Mesenteric fat pad (tissue), 1 donor: ENCODE results near the gene NXN. TPM values are rescaled to one million over a fixed set of nuclear protein-coding genes. Genes with fewer than 3 reads are reported as not detected.
"Not testable (repeated sequence)": the region's sequence is repeated elsewhere in the genome, so short reads cannot be mapped to it uniquely, and the experiment has no call there.

Experiments
- DNase-seq: peaks from one replicate; pipeline ENCODE4 v3.0.0-alpha.2; 2020; ENCODE audit warnings: low spot score
- total RNA-seq: library from RNA; stranded (reverse); fragmentation: NEBNext Ultra II Directional; extraction: Animal tissue kit (Norgen Biotek cat#: 25700); gene quantifications from one replicate; pipeline ENCODE4 v1.2.1, GENCODE V29; 2021
- donor health status: DM: yes; HTN: yes; CAD: no.

NXN gene
- total RNA-seq, 1 donor from 2014 or later: 20.7 TPM

DNA sequence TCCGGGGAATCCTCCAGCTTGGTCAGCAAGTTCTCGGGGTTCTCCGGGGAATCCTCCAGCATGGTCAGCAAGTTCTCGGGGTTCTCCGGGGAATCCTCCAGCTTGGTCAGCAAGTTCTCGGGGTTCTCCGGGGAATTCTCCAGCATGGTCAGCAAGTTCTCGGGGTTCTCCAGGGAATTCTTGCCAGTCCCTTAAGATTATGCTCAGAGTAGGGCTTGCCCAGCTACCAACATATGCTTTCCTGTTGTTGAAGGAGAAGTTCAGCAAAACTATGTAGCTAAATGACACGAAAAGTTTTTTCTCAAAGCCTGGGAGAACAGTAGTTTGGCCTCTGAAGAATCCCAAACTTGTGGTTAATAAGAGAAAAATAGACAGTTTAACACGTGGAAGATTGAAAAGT is 112.3 kb downstream of the NXN start:
- DNase-seq: not testable (repeated sequence)

DNA sequence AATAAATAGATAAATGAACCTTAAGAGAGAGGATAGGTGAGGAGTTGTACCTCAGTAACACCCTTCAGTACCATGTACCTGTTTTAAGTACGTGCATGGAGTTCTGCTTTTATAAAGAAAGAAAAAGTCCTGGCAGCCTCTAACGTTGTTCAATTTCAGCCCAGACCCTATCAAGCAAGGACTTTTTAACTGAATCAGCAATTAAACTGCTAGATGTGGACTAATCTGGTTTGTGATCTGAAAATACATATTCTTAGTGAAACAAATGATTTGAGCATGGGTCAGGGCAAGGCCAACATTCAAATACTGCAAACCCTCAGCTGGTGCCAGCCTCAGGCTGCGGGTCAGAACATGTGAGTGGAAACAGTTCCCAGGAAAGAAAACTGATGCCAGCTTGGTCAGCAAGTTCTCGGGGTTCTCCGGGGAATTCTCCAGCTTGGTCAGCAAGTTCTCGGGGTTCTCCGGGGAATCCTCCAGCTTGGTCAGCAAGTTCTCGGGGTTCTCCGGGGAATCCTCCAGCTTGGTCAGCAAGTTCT is 112.9 kb downstream of the NXN start:
- no peak for DNase-seq

DNA sequence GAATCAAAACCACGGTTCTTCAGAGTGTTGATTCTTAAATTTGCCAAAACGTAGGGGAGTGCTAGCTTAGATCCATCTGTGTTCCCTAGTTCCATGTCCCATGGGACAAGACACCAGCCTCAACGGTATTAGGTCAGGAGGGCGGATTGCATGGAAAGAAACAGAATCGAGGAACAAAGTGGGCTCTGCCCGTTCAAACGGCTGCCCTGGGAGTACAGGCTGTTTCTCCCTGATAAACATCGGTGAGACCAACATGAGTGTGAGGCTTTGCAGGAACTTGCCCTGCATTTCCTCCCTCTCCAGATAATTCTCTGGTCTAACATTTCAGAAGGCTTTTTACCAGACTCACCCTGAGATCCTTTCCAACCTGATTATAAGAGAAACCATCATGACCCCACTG is 115.3 kb downstream of the NXN start:
- DNase-seq: no peak

DNA sequence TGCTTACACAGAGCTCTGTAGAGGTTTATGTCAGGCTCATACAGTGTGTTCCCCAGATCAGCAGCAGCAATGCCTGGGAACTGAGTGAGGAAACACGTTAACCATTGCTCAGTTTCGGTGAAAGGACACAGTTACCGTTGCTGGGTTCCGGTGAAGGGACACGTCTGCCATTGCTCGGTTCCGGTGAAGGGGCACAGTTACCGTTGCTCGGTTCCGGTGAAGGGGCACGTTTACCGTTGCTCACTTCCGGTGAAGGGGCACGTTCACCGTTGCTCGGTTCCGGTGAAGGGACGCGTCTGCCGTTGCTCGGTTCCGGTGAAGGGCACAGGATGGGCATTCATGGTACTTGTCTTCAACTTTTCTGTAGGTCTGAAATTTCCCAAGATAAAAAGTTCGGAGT is 115.7 kb downstream of the NXN start:
- DNase-seq: no peak

DNA sequence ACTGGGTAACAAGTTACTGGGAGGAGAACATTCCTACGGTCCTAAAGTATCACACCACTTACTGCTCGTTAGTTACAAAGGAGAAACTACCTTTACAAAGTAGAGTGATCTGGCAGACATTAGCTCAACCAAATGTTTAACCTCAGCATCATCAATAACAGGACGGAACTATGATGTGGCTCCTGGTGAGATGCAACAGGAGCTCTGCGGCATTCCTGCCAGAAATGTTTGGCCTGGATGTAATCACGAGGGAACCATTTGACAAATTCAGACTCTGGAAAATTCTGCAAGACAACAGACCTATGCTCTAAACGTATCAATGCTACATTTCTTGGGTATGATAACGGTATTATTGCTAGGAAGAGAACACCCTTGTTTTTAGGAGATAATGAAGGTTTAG is 117.0 kb downstream of the NXN start:
- no peak for DNase-seq

DNA sequence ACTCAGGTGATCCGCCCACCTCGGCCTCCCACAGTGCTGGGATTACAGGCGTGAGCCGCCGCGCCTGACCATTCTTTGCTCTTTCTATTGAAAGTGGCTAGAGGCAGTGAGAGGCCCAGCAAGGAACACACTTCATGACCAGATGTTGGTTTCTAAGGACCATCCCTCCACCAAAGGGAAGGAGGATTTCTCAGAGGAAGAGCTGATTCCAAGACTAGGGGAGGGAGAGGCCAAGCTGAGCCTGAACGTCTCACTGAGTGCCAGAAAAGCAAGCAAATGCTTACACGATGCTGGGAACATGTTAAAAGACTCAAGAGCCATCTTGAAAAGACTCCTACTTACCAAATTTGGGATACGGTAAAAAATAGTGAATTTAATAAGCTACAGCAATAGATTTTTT is 118.2 kb downstream of the NXN start:
- DNase-seq: no peak

DNA sequence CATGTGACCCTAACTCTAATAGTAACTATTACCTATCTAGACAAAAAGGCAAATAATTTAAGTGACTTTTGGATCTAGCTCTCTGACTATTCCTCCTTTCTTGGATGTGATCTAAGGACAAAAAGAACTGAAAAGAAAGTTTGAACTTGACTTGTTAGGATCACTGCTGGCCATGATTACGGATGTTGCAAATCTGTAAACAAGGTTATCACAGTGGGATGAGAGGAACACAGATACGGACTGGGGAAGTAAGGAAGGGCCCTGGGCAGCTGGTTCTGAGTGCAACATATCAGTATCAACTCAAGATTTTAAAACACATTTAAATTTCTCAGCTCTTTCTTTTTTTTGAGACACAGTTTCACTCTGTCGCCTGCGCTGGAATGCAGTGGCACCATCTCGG is 118.8 kb downstream of the NXN start:
- no peak for DNase-seq

DNA sequence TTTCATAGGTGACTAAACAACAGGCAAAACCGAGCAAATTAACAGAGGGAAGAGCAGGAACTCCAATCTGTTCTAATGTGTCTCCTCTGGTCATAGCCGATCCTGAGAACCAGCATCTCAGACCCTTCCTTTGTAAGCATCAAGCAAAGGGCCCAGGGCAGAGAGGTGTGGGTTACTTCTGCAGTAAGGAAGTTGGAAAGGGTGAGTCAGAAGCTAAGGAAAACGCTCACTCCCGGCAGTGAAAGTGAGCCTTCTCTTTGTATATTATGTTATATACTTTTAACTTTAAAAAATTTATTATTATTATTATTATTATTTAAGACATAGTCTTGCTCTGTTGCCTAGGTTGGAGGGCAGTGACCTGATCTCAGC is 119.8 kb downstream of the NXN start:
- DNase-seq: no peak

DNA sequence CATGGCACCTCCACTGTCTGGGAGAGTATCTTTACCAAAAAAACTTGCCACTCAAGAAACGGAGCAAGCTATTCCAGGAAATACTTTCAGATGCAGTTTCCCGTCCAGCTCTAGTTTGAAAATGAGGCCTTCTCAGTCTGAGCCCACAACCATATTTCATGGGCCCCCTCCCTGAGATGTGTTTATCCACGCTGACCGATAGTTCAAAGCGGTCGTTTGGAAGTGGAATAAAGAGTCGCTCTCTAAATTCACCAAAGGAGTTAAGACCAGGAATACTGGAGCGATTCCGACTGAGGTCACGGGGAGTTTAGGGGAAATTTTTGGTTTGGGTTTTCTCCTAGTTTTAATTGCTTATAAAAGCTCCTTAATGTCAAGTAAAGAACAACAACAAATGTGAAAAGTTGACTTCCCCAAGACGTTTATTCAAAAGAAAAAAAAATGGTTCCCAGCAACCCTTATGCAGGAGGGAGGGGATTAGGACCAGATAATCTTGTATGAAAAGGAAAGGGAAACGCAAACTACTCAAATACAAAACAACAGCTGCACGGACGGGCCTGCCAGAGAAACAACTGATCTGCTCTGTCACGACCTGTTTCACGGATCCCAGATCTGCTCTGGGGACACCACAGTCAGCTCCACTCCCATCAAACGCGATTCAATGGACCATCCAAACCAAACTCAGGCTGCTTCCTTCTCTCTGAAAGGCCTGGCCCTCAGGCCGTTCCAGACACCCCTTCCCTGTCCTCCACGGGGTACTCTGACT is 120.3 kb downstream of the NXN start:
- DNase-seq: no peak

DNA sequence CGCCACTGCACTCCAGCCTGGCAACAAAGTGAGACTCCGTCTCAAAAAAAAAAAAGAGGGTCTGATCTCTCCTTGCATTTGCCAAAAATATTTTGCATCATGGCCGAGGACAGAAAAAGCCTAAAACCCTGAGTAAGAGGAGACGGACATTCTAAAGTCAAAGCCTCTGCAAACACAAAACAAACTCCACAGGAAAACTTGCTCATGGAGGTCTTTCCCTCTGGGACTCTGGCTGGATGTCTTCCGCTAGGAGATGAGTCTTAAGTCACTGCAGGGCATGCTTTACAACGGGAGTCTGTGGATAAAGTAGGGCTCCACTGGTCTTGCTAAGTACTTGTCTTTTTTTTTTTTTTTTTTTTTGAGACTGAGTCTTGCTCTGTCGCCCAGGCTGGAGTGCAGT is 123.4 kb downstream of the NXN start:
- no peak for DNase-seq

DNA sequence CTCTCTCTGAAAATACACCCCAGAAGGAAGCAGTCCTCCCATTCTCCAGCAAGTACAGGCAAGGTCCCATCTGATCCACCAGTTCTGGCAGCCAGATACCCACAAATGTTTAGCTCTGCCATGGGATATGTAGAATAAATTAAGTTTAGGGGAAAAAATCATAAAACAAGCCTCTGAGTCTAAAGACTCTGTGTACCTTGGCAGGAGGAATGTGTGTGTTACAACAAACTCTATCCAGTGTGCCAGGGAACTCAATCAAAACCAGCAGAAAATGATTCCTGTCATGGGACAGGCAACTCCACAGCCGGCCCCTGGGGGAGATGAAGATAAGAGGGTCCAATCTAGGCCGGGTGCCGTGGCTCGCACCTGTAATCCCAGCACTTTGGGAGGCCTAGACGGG is 124.0 kb downstream of the NXN start:
- no peak for DNase-seq

DNA sequence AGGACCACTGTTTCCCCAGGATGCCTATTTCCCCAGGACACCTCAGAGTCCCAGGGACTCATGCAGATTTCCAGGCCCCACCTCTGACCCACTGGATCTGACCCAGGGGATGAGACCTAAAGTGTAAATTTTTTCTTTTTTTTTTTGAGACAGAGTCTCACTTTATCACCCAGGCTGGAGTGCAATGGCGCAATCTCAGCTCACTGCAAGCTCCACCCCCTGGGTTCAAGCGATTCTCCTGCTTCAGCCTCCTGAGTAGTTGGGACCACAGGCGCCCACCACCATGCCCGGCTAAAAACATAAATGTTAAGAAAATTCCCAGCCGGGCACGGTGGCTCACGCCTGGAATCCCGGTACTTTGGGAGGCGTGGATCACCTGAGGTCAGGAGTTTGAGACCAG is 126.7 kb downstream of the NXN start:
- not testable (repeated sequence) for DNase-seq

DNA sequence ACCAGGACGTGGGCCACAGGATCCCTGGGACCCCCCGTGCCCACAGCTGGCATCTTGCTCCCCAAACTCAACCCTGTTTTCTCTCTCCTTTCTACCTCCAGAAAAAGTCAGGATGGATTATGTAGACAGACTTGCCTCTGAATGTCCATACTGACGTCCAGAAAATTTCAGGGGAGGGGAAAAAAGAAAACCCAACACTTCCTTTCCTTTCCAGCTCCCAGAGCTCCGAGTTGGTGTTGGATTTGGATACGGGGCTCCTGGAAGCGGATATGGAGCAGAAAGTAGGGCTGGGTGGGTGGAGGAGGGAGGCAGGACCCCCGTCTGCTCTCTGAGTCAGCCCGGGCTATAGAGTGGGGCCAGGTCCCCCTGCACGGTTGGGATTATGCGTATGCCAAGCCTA is 127.2 kb downstream of the NXN start:
- no peak for DNase-seq

DNA sequence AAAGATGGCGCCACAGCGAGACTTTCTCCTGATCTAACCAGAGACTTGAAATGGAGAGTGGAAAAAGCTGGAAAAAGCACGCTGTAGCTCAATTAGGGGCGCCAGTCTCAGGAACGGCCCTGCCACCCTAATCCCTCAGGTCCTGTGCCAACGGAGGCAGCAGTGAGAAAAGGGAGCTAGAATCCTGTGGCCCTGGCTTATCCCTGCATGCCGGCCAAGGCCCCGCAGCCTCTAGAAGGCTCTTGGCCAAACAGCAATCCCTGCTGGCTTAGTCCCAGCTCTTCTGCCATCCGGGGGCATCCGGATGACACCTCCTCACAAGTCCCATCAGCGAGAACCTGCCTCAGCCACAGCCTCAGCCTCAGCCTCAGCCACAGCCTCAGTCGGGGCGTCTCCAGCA is 127.7 kb downstream of the NXN start:
- DNase-seq: no peak

DNA sequence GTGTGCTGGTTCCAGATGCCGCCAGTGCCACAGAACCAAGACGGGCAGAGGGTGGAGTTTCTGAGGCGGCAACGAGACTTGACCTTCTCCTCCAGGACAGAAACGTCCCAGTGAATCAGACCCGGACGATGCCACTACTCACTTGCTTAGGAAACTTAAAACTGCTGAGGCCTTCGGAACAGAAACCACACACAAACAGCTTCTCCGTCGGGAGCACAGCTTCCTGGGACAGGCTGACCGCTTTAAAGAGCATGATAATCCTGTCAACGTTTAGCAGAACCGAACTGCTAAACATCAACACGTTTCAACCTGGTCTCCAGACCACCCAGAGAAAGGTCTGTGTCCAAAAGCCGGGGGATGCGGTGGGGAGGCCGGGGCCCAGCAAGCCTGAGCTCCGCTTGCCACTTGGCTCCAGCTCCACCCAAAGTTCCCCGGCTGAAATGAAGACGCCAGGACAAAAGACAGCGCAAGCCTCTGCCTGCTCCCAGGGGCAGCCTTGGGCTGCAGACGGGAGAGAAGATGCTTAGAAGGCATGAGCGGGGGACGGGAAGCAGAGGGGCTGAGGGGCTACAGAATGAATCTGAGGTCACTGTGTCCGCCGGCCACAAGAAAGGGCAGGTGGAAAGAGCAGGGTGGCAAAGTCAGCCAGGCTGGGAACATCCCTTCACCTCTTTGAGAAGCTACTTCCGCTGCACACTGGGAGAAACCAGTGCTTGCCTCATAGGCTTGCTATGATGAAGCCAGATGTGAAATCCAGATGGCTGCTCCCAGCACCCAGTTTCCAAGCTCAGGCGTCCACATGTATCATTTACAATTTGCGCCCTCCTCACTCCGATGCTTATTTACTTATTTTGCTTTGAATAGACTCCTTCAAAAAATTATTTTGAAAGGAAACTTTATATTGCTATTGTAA is 128.5 kb downstream of the NXN start:
- DNase-seq: no peak

DNA sequence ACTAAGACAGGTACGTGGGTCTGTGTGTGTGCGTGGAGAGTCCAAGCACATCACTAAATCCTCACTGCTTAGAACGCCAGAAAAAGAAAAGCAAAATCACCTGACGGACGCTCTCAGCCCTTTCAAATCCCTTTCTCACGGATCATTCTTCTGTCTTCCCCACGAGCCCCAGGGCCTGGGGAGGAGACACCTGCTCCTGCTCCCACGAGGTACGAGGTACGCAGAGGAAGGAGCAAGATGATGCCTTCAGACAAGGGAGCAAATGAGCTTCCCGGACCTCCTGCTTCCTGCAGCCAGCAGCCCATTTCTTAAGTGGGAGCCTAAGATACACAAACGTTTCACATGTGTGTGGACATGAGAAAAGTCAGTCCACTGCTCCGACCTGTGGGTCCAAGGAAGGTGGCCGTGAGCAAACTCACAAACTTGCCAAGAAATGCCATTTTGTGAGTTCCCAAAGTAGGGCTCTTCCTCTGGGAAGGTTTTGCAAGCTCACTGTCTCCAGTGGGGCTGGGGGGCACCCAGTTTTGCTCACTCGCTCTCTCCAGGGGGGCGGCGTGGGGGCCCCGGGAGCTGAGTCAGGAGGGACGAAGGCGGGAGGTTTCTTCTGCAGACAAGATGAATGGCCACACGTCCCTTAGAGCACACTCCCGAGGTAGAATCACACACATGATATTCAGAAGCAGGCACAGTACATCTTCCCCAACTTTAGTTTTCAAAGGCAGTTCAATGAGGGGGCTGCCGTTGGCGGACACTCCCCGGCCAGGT is 129.3 kb downstream of the NXN start:
- DNase-seq: no peak

DNA sequence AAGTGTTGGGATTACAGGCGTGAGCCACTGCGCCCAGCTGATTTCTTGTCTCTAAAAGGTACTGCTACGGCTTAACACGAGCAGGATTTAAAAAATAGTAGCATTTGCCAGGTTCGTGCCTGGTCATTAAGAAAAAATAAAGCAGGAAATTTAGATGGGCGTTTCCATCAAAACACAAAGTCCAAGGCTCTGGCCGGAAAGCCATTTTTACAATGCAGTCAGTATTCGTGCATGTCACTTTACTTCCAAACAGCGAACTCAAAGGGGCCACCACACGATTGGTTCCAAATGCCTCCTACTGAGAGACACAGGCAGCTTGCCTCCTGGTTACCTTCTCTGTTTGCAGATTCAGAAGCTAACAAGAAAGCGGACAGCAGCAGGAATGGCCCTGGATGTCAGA is 131.2 kb downstream of the NXN start:
- no peak for DNase-seq

DNA sequence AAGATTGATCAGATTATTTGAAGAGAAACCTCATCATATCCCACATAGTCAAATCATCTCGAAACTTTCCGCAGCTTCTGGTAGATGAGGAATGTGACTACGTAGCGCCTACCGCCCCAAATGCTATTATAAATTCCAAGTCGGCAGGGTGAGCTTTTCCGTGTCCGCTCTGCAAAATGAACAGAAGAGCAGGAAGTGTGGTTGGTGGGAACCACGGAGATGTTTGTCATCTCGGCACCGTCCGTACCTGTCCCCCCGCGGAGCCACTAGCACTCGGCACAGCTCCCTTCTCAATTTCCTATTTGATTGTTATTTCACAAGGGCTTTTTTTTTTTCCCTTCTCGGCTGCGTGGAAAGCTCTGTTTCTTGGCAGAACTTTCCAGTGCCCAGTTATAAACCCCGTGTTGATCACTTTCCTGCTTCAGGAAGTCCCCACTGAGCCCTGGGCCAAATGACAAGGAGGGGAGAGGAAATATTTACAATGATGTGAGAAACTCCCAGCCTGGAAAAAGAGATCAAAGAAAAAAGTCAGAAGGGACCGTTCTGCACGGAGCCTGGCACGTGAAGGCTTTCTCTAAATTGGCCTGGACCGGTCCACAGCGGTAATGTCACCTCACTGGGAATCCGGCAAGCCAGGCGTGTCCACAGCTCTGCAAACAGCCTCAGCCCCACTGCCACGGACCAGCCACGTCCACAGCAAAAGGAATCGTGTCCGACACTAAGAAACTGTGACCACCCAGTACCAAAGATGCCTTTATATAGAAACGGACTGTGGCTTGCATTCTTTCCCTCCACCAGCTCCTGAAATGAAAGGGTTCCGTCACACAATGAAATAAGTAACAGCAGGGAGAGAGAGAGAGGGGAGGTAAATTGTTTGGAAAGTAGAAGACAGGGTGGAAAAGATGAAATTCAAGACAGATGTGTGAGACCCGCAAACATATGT is 132.4 kb downstream of the NXN start:
- DNase-seq: no peak

DNA sequence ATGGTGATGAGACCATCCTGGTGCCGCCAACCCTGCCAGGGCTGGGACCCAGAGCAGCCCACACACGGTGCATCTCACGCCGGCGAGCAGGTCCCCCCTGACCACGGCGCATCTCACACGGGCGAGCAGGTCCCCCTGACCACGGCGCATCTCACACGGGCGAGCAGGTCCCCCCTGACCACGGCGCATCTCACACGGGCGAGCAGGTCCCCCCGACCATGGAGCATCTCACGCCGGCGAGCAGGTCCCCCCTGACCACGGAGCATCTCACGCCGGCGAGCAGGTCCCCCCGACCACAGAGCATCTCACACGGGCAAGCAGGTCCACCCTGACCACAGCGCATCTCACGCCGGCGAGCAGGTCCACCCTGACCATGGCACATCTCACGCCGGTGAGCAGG is 138.3 kb downstream of the NXN start:
- no peak for DNase-seq

DNA sequence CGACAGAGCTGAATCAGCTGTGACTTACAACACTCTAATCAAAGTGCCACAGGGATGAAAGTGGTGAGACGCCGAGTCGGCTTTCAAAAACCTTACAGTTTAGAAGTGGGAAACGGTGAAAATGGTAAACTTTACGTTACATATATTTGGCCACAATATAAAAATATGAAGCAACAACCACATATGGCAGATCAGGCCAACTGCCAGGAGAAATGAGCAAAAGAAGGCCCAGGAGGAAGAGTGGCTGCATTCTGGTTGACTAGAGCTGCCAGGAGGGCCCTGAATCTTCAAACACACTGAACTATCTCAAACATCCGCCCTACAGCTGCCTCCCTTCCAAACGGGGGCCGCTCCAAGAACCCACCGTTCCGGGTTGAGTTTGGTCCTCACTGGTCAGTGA is 141.1 kb downstream of the NXN start:
- DNase-seq: no peak

DNA sequence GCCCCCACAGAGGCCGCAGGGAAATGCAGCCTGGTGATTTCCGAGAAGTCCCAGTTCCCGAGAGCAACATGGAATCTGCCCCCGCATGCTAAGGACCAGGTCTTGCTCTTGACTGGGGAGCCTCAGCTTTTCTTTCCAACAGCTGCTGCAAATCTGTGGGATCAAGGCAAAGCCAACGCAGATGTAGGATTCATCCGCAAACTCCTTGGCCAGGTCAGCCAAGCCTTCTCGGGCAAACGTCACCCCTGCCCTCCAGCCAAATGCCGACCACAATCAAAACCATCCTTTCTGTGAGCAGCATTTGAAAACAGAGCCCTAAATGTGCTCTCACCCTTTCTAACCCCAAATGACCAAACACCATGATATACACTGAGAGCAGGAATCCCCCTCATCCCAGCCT is 143.4 kb downstream of the NXN start:
- DNase-seq: no peak
